Large intestine (tissue), 3 donors: ENCODE results near the gene FLNB. TPM values are rescaled to one million over a fixed set of nuclear protein-coding genes. Genes with fewer than 3 reads are reported as not detected.

Source experiments
- DNase-seq, 2 donors: peaks; one replicate each; pipeline versions ENCODE4 v3.0.0 to v3.0.0-alpha.2; 2013
- H3K27ac ChIP-seq: one replicate; pipeline ENCODE4 v1.5.1; 2013; ENCODE audit warnings: low read length
- H3K27me3 ChIP-seq: 2 replicates; pipeline ENCODE4 v1.6.1; 2013; ENCODE audit warnings: low read length; ENCODE audit not compliant: control insufficient read depth, insufficient read depth
- H3K36me3 ChIP-seq: 2 replicates; pipeline ENCODE4 v1.6.1; 2013; ENCODE audit warnings: low read length; ENCODE audit not compliant: control insufficient read depth, insufficient read depth
- H3K4me1 ChIP-seq: one replicate; pipeline ENCODE4 v1.6.1; 2013; ENCODE audit warnings: low read length; ENCODE audit not compliant: control insufficient read depth, insufficient read depth
- H3K4me3 ChIP-seq: one replicate; pipeline ENCODE4 v1.5.1; 2013; ENCODE audit warnings: low read length
- H3K9me3 ChIP-seq: one replicate; pipeline ENCODE4 v1.6.1; 2013; ENCODE audit warnings: mild to moderate bottlenecking, low read depth, low read length, moderate library complexity; ENCODE audit not compliant: control insufficient read depth
- WGBS: methylation state at CpG from one replicate; pipeline ENCODE4 v1.1.5; 2013; ENCODE audit warnings: low lambda C conversion rate; ENCODE audit not compliant: insufficient coverage; 5-methylcytosine and 5-hydroxymethylcytosine counted together
- polyA plus RNA-seq: library from polyadenylated mRNA; unstranded; fragments of 120-200 nt; gene quantifications from one replicate; pipeline ENCODE4 v1.2.1, GENCODE V29; 2013

FLNB gene
- polyA plus RNA-seq, 1 donor = 149 TPM

GRCh38 chr3:58093574-58094195 lies 85.5 kb downstream of the FLNB start:
- Histone ChIP-seq H3K9me3 (no peaks in the 10 kb centered on the region), H3K27ac (no peak overlapping the region), H3K27me3 (no peaks in the 10 kb centered on the region), H3K4me1 (no peaks in the 10 kb centered on the region), H3K36me3 (peaks cover 53% of the 10 kb centered on the region), H3K4me3 (no peak overlapping the region)
- 71% methylated on average over 3 of the region's 8 CpGs for WGBS
- DNase-seq = no peak

DNA sequence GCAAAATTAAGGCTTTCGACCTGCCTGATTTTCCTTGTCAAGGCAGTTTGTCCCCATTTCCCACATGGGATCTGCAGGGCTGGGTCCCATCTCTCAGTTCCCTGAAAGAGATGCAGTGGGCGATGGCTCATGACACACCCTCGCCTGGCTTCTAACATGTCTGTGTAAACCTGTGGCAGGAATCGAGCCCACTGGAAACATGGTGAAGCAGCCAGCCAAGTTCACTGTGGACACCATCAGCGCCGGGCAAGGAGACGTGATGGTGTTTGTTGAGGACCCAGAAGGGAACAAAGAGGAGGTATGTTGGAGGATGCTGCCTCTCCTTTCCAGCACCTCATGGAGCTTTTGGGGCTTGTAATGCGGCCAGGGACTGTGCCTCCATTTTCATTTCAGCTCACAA lies 86.4 kb downstream of the FLNB start:
- H3K4me1 ChIP-seq = no peaks in the 10 kb centered on the region
- H3K27ac ChIP-seq = no peak overlapping the region
- peaks cover 60% of the 10 kb centered on the region for H3K36me3 ChIP-seq
- H3K4me3 ChIP-seq = no peak overlapping the region
- no CpG with 5 or more reads among the region's 8 CpGs for WGBS
- no peaks in the 10 kb centered on the region for H3K9me3 ChIP-seq
- H3K27me3 ChIP-seq = no peaks in the 10 kb centered on the region
- no peak for DNase-seq

- no peak overlapping the region for H3K4me3 ChIP-seq
- H3K36me3 ChIP-seq = peaks cover 66% of the 10 kb centered on the region
- no peaks in the 10 kb centered on the region for H3K27me3 ChIP-seq
- no peak overlapping the region for H3K27ac ChIP-seq
- no peaks in the 10 kb centered on the region for H3K9me3 ChIP-seq
- no peak for DNase-seq
- WGBS = no CpG with 5 or more reads among the region's 6 CpGs
- no peaks in the 10 kb centered on the region for H3K4me1 ChIP-seq
Measured at GRCh38 chr3:58095603-58096138, 87.4 kb downstream of the FLNB start.

GRCh38 chr3:58098531-58098930 lies 90.3 kb downstream of the FLNB start:
- Histone ChIP-seq H3K4me1 (peaks cover 13% of the 10 kb centered on the region), H3K4me3 (no peak overlapping the region), H3K27me3 (no peaks in the 10 kb centered on the region), H3K9me3 (no peaks in the 10 kb centered on the region), H3K27ac (no peak overlapping the region), H3K36me3 (peaks cover 83% of the 10 kb centered on the region)
- no CpG with 5 or more reads among the region's 8 CpGs for WGBS
- no peak for DNase-seq

DNA sequence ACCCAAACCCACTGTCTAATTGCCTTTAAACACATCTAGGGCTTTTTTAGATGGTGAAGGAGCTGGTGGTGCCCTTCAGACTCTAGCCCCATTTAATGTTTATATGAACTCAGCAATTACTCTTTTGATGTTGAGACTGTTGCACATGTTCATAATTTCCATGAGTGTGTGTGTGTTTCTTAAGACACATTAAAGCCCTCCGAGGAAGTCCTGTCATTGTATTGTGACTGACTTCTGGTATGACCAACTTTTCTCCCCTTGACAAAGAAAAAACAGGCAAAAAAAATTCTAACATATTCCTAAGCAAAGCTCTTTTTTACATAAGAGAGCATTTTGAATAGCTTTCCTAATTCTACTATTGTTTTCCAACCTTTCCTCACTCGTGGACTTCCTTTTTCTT lies 91.6 kb downstream of the FLNB start:
- DNase-seq = no peak
- peaks cover 92% of the 10 kb centered on the region for H3K36me3 ChIP-seq
- H3K9me3 ChIP-seq = no peaks in the 10 kb centered on the region
- 83% methylated on average over 1 of the region's 2 CpGs for WGBS
- no peak overlapping the region for H3K27ac ChIP-seq
- peaks cover 15% of the 10 kb centered on the region for H3K4me1 ChIP-seq
- no peaks in the 10 kb centered on the region for H3K27me3 ChIP-seq
- H3K4me3 ChIP-seq = no peak overlapping the region

GRCh38 chr3:58101499-58102389 lies 93.5 kb downstream of the FLNB start:
- Histone ChIP-seq H3K4me1 (peaks cover 15% of the 10 kb centered on the region), H3K9me3 (no peaks in the 10 kb centered on the region), H3K27me3 (no peaks in the 10 kb centered on the region), H3K27ac (no peak overlapping the region), H3K36me3 (peaks cover 90% of the 10 kb centered on the region), H3K4me3 (no peak overlapping the region)
- no peak for DNase-seq
- WGBS = no CpG with 5 or more reads among the region's 13 CpGs

- Histone ChIP-seq H3K27me3 (no peaks in the 10 kb centered on the region), H3K27ac (no peak overlapping the region), H3K9me3 (no peaks in the 10 kb centered on the region), H3K4me1 (peaks cover 15% of the 10 kb centered on the region), H3K4me3 (no peak overlapping the region), H3K36me3 (peaks cover 91% of the 10 kb centered on the region)
- WGBS = 100% methylated on average over 1 of the region's 4 CpGs
- DNase-seq = no peak
Measured at GRCh38 chr3:58102390-58102750, 94.1 kb downstream of the FLNB start.

DNA sequence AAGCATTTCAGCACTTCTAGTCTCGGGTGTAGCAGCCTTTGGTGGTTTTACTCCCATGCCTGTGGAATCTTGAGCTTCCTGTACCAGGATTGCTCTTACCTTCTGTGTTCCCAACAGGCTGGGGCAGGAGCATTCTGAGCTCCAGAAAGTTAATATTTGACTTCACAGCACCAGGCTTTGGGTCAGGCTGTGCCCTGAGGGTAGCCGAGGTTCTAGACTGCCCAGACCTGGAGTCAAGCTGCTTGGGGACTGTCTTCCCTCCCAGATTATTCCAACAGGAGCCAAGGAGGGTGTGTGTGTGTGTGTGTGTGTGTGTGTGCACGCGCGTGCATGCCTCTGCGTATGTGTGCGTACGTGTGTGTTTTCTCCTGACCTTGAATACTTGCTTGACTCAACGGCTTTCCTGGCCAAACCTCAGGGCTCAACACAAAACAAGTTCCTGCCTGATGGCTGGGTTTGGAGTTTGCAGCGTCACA lies 94.8 kb downstream of the FLNB start:
- Histone ChIP-seq H3K27me3 (no peaks in the 10 kb centered on the region), H3K36me3 (peaks cover 92% of the 10 kb centered on the region), H3K9me3 (no peaks in the 10 kb centered on the region), H3K4me1 (peaks cover 15% of the 10 kb centered on the region), H3K4me3 (no peak overlapping the region), H3K27ac (peak overlapping the region; percentile 32)
- no CpG with 5 or more reads among the region's 10 CpGs for WGBS
- no peak for DNase-seq

DNA sequence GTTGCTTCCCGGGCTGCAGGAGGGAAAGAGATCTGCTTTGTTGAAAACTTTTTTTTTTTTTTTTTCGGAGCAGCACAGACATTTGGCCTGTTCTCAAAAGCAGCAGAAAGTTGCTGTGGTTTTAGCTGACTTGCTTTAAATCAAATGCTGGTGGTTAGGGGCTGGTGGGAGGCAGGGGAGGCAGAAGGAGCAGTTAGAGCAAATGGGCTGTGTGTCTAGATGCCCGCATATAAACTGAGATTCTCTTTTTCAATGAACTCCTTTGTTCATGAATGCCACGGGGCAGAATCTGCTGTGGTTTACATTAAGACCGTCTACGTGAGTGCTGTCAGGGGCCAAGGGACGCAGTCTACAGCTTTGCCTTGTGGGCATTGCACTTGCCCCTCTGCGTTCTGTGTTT lies 95.9 kb downstream of the FLNB start:
- DNase-seq = no peak
- peaks cover 15% of the 10 kb centered on the region for H3K4me1 ChIP-seq
- H3K9me3 ChIP-seq = no peaks in the 10 kb centered on the region
- H3K27ac ChIP-seq = no peak overlapping the region
- no peak overlapping the region for H3K4me3 ChIP-seq
- no peaks in the 10 kb centered on the region for H3K27me3 ChIP-seq
- WGBS = 100% methylated on average over 1 of the region's 8 CpGs
- peaks cover 92% of the 10 kb centered on the region for H3K36me3 ChIP-seq

- H3K4me3 ChIP-seq = no peak overlapping the region
- no peaks in the 10 kb centered on the region for H3K9me3 ChIP-seq
- no CpG with 5 or more reads among the region's 2 CpGs for WGBS
- H3K27ac ChIP-seq = no peak overlapping the region
- H3K36me3 ChIP-seq = peaks cover 92% of the 10 kb centered on the region
- H3K27me3 ChIP-seq = no peaks in the 10 kb centered on the region
- peaks cover 15% of the 10 kb centered on the region for H3K4me1 ChIP-seq
- no peak for DNase-seq
Measured at GRCh38 chr3:58104712-58105111, 96.5 kb downstream of the FLNB start.
